AG09309 (cell line): Measurements from ENCODE around the gene GPATCH8.

ENCODE experiments used
- DNase-seq: peaks from one replicate; pipeline ENCODE4 v3.0.0-alpha.2; 2010; ENCODE audit warnings: low read depth
- H3K4me3 ChIP-seq: 2 replicates; pipeline ENCODE4 v1.5.1; 2011; ENCODE audit warnings: mild to moderate bottlenecking, low read depth, low read length, moderate library complexity; ENCODE audit not compliant: control insufficient read depth
- TF ChIP-seq, protein P1 (sequence below): IDR thresholded peaks from 2 replicates; pipeline ENCODE4 v1.5.1; 2011; ENCODE audit warnings: mild to moderate bottlenecking, low read depth, low read length, inconsistent platforms; ENCODE audit not compliant: insufficient read depth, control insufficient read depth; ENCODE audit errors: missing control alignments

Gene GPATCH8

DNA sequence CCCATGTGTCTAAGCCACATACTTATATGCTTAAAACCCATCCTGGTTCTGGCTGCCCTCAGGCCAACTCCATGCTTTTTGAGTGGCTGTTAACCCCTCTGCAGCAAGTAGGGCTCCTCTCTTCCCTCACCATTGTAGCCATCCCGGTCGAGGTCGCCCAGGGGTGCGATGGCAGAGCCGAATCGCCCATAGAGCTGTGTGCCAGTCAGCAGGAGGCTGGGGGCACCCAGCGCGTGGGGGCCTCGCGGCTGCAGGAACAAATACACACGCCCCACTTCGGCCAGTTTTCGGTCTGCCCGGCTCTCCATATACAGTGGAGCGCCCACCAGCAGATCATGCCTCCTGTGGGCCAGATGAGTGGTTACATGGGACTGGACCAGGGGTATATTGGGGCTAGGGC, 119.8 kb downstream of the GPATCH8 start:
- no peak for DNase-seq

DNA sequence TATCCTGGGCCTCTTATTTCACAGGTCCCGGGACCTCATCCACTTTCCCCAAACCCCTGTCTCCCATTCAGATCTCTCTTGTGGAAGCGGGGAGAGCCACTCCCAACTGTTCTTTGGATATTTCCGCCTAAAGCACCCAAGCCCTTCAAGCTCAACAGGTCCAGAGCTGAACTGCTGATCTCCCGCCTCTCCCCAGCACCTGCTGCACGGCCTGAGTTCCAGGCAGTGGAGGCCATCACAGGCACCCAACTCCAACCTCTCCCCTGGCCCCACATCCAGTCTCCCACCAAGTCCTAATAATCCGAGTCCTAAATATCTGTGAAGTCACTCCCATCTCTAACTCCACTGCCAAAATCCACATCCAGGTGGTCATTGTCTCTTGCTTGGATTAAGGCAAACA, 120.3 kb downstream of the GPATCH8 start:
- H3K4me3 ChIP-seq: no peak overlapping the region
- TF ChIP-seq, protein P1, sequence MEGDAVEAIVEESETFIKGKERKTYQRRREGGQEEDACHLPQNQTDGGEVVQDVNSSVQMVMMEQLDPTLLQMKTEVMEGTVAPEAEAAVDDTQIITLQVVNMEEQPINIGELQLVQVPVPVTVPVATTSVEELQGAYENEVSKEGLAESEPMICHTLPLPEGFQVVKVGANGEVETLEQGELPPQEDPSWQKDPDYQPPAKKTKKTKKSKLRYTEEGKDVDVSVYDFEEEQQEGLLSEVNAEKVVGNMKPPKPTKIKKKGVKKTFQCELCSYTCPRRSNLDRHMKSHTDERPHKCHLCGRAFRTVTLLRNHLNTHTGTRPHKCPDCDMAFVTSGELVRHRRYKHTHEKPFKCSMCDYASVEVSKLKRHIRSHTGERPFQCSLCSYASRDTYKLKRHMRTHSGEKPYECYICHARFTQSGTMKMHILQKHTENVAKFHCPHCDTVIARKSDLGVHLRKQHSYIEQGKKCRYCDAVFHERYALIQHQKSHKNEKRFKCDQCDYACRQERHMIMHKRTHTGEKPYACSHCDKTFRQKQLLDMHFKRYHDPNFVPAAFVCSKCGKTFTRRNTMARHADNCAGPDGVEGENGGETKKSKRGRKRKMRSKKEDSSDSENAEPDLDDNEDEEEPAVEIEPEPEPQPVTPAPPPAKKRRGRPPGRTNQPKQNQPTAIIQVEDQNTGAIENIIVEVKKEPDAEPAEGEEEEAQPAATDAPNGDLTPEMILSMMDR: no peak
- no peak for DNase-seq

More for the DNA sequence above, 119.8 kb downstream of the GPATCH8 start:
- TF ChIP-seq, protein P1: no peak
- no peak overlapping the region for H3K4me3 ChIP-seq

DNA sequence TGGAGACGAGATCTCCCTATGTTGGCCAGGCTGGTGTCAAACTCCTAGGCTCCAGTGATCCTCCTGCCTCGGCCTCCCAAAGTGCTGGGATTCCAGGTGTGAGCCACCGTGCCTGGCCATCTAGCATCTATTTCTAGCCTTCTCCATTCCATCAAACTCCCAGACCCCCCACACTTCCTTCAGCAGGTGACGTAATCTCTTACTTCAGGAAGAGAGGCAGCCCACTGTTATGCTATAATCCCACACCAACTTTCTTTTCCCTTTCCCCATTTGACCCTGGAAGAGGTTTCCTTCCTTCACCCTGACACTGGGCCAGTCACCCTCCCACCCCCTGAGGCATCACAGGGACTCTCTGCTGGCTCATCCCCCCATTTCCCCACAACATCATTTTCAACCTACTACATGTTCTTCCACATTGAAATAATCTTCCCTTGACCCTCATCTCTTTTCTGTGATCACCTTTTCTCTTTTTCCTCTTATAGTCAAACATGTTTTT, 121.3 kb downstream of the GPATCH8 start:
- H3K4me3 ChIP-seq: no peak overlapping the region
- TF ChIP-seq, protein P1: no peak
- DNase-seq: no peak

- TF ChIP-seq, protein P1: no peak
- no peak overlapping the region for H3K4me3 ChIP-seq
- no peak for DNase-seq
These were observed 122.4 kb downstream of the GPATCH8 start for GRCh38 chr17:44380767-44381166.

DNA sequence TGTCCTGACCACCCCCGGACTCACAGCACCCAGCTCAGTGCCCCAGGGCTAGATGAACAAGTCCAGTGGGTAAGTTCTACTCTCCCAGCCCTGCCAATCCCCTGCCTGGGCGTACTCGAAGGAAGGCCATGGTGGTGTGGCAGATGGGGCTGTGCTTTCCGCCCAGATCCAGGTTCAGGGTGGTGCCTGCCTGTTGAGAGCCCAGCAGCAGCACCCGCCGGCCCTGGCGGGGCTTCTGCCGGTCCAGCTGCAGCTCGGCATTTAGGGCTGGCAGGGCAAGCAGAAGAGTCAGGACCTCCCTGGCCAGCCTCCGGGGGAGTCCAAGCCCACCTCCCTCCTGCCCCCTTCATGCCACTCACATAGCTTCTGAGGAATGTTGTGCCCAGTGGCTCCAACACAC, 123.3 kb downstream of the GPATCH8 start:
- TF ChIP-seq, protein P1: no peak

DNA sequence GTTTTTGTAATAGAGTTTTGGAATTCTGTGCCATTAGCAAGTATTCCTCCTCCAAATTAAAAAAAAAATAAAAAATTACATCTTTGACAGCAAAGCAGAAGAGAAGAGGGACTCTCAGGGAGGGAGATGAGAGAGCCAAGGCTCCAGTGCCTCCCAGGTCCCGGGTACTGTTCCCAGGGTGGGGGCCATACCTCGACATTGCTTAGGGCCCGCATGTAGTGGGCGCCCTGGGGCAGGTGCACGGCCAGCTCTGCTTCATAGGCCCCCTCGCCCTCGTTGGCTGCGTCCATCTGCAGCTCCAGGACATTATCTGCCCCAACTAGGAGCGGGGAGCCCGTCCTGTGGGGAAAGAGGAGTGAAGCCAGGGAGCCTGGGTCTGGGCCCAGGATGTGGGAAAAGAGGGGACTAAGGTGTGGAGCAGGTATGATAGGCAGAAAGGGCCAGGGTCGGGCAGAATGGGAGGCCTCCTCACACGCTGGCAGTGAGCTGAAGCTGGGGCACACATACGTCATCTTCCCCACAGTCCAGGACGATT, 125.0 kb downstream of the GPATCH8 start:
- TF ChIP-seq, protein P1: no peak
- DNase-seq: no peak
- no peak overlapping the region for H3K4me3 ChIP-seq

More for the DNA sequence above, 123.3 kb downstream of the GPATCH8 start:
- DNase-seq: no peak
- no peak overlapping the region for H3K4me3 ChIP-seq

GRCh38 chr17:44376779-44377178, 126.4 kb downstream of the GPATCH8 start:
- H3K4me3 ChIP-seq: no peak overlapping the region
- TF ChIP-seq, protein P1: no peak
- no peak for DNase-seq
